Stimulated activated effector memory CD8-positive, alpha-beta T cell treated with anti-CD3 and anti-CD28 coated beads, Interleukin-12 subunit alpha, Interleukin-12 subunit beta, amount 100 ng/mL, for 72 hours (primary cell): ENCODE data around the gene SLC6A4.
A peak's percentile ranks its signal among the peaks of the same experiment; 100 is the strongest.
"Not testable (repeated sequence)": the region's sequence is repeated elsewhere in the genome, so short reads cannot be mapped to it uniquely, and the experiment has no call there.

Experiments used
- ATAC-seq: fragments of 150-1000 bp; cut with Tn5 transposase; 2 replicates; pipeline ENCODE4 v1.10.0; 2021
- DNase-seq, 2 donors: peaks; one replicate each; pipeline ENCODE4 v3.0.0; 2021 to 2022; ENCODE audit warnings: low spot score in 2 of 2
- H3K27ac Mint-ChIP-seq: one replicate; pipeline ENCODE4 v1.8.0; 2022; ENCODE audit warnings: mild to moderate bottlenecking, mixed read lengths
- H3K36me3 Mint-ChIP-seq: one replicate; pipeline ENCODE4 v1.8.0; 2022; ENCODE audit warnings: mild to moderate bottlenecking, mixed read lengths
- H3K4me1 Mint-ChIP-seq: one replicate; pipeline ENCODE4 v1.8.0; 2022; ENCODE audit warnings: mixed read lengths
- H3K4me3 Mint-ChIP-seq: one replicate; pipeline ENCODE4 v1.8.0; 2022; ENCODE audit warnings: mild to moderate bottlenecking, mixed read lengths
- H3K9me3 Mint-ChIP-seq: one replicate; pipeline ENCODE4 v1.8.0; 2022; ENCODE audit warnings: mixed read lengths

The SLC6A4 gene

DNA sequence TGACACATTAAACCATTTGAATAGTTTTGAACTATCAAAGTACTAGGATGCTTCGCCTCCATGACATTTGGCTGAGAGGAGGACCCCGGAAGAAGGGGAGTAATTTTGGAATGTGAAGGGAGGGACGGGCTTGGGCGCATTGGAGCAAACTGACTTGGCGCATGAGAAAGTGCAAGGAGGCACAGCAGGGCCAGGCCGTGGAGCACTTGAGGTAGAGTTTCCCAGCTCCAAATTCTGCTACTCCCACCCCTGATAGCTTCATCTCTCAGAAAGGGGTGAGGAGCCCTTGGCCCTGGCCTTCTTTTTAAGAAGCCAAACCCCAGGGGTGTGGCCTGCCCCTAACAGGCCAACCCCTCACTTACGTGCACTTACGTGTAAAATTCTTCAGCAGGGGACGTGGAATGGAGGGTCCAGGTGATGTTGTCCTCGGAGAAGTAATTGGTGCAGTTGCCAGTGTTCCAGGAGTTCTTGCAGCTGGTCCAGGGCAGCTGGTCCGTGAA, 17.7 kb downstream of the SLC6A4 start:
- H3K36me3 Mint-ChIP-seq: no peaks in the 10 kb centered on the region
- no peaks in the 10 kb centered on the region for H3K4me1 Mint-ChIP-seq
- H3K9me3 Mint-ChIP-seq: no peaks in the 10 kb centered on the region
- no peak overlapping the region for H3K4me3 Mint-ChIP-seq
- ATAC-seq (no peak), DNase-seq (no peak)
- no peak overlapping the region for H3K27ac Mint-ChIP-seq

DNA sequence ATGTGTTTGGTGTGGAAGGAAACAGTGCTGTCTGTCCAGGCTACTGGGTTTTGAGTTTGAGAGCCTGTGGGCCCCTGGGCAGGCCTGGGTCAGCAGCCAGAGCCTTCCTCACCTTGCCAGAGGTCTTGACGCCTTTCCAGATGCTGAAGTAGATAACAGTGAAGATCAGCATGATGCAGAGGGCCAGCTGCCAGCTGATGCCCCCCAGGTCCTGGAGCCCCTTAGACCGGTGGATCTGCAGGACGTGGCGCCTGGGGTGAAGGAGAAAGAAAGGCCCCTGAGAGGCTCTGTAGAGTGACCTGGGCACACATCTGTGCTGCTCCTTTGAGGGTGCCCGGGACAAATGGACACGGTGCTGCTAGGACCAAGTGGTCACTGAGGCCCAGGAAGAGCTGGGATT, 18.4 kb downstream of the SLC6A4 start:
- no peak for ATAC-seq
- Mint-ChIP-seq H3K27ac (no peak overlapping the region), H3K4me1 (peaks cover 6% of the 10 kb centered on the region), H3K4me3 (no peak overlapping the region), H3K36me3 (no peaks in the 10 kb centered on the region), H3K9me3 (no peaks in the 10 kb centered on the region)
- DNase-seq: no peak

DNA sequence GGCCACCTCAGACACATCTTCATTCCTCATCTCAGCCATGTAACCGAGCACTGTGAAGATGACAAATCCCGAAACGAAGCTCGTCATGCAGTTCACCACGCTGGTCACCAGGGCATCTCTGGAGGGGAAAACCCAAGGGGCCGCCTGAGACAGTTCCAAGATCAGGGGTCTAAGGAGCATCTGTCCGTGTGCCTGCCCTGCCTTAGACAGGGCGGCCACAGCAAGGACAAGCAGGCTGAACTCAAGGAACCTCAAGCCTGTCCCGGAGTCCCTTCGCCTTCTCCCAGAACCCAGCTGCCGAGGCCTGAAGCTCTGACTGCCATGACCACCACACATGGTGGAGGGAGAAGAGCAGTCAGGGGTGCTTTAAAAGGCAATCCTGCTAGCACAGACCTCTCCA, 22.7 kb downstream of the SLC6A4 start:
- DNase-seq: peak in 1 of 2 donors; percentile 72
- no peaks in the 10 kb centered on the region for H3K36me3 Mint-ChIP-seq
- H3K4me3 Mint-ChIP-seq: no peak overlapping the region
- H3K9me3 Mint-ChIP-seq: no peaks in the 10 kb centered on the region
- H3K27ac Mint-ChIP-seq: peak overlapping the region; percentile 30
- H3K4me1 Mint-ChIP-seq: peaks cover 18% of the 10 kb centered on the region
- peak; percentile 90 for ATAC-seq

DNA sequence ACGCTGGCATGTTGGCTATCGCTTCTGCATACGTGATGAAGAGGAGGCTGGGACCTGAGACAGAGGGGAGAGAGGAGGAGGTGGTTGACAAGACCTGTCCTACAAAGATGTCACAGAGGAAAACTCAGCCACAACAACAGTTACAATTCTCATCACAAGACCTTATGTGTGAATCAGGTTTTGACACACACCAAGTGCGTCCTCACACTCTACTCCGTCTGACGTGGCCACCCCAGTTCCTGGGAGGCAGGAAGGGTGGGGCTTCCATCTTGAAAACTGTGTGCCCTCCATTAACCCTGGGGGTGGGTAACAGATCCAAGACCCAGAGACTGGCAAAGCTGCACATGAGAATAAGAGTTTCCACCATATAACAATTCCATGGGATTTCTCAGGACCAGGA, 24.1 kb downstream of the SLC6A4 start:
- Mint-ChIP-seq H3K4me3 (no peak overlapping the region), H3K4me1 (peaks cover 18% of the 10 kb centered on the region)

DNA sequence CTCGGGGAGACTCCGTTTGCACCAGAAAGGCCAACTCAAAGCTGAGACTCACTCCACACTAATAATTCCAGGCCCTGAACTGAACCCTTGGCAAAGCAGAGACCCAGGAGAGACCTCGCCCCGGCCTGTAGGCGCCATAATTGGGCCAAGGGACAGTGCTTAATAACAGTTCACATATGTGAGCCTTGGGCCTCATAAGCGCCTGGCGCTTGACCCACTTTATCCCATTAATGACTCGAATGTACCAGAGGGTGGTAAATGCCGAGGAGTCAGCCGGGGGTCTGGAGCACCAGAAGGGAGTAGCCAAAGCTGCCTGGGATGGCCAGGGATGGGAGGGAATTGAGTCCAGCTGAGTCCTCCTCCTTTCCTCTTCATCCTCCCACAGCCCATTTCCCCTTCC, 24.6 kb downstream of the SLC6A4 start:
- ATAC-seq (no peak), DNase-seq (no peak)
- Mint-ChIP-seq H3K27ac (peak overlapping the region; percentile 30), H3K9me3 (no peaks in the 10 kb centered on the region), H3K36me3 (no peaks in the 10 kb centered on the region), H3K4me1 (peaks cover 18% of the 10 kb centered on the region), H3K4me3 (no peak overlapping the region)

More for the DNA sequence above, 24.1 kb downstream of the SLC6A4 start:
- H3K9me3 Mint-ChIP-seq: no peaks in the 10 kb centered on the region
- ATAC-seq (peak; percentile 80), DNase-seq (peak in 1 of 2 donors; percentile 61)
- no peaks in the 10 kb centered on the region for H3K36me3 Mint-ChIP-seq
- peak overlapping the region; percentile 30 for H3K27ac Mint-ChIP-seq

DNA sequence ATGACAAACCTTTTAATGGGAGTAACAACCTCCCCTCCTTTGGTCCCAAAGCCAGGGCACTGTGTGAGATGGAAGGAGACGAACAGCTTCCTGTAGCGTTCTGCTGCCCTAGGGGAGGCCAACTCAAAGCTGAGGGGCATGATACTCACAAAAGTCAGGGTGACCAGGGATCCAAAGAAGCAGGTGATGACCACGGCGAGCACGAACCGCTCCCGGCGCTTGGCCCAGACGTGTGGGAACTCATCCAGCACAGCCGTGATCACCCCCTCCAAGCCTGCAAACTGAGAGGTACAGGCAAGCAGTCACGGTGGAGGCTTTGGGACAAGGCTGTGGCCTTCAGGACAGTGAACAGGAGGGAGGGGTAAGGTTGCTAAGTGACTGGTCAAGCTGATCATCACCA, 25.1 kb downstream of the SLC6A4 start:
- Mint-ChIP-seq H3K36me3 (no peaks in the 10 kb centered on the region), H3K4me3 (no peak overlapping the region), H3K9me3 (no peaks in the 10 kb centered on the region), H3K4me1 (peaks cover 18% of the 10 kb centered on the region), H3K27ac (peak overlapping the region; percentile 30)
- DNase-seq: no peak
- ATAC-seq: no peak

DNA sequence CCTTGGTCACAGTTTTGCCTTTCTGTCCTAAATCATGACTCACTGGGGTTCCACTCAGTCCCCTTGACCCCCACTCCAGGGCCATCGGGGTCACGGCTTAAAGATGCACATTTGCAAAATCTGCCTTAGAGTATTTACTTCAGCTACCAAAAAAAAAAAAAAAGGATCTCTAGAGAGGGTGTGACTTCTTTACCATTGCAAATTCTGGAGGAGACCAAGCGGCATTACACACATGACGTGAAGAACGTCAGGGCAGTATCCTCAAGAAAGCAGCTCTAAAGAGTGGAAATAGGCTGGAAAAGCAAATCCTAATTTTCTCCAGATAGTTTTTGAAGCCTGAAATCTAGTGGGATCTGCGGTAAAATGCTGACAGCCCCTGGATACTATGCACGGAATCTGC, 25.6 kb downstream of the SLC6A4 start:
- DNase-seq (no peak), ATAC-seq (no peak)
- H3K27ac Mint-ChIP-seq: no peak overlapping the region
- H3K36me3 Mint-ChIP-seq: no peaks in the 10 kb centered on the region
- H3K9me3 Mint-ChIP-seq: no peaks in the 10 kb centered on the region
- H3K4me3 Mint-ChIP-seq: no peak overlapping the region
- peaks cover 18% of the 10 kb centered on the region for H3K4me1 Mint-ChIP-seq

DNA sequence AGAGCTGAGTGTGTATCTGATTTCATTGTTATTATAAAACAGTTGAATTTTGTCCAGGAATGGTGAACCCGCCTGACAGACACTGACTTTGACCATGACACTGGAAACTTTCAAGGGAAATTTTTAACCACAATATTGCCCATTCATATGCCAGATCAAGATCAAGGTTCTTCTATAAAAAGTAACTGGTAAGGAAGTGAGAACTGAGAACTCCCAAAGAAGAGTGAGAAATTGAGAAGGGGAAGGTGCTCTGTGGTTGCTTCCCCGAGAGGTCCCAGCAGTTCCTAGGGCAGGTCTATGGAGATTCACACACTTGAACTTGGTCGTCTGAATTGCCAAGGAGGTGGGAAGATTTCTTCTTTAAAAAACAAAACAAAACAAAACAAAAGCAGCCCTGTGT, 27.3 kb downstream of the SLC6A4 start:
- no peaks in the 10 kb centered on the region for H3K36me3 Mint-ChIP-seq
- ATAC-seq (no peak), DNase-seq (no peak)
- no peak overlapping the region for H3K4me3 Mint-ChIP-seq
- no peak overlapping the region for H3K27ac Mint-ChIP-seq
- H3K4me1 Mint-ChIP-seq: peaks cover 18% of the 10 kb centered on the region
- H3K9me3 Mint-ChIP-seq: no peaks in the 10 kb centered on the region

DNA sequence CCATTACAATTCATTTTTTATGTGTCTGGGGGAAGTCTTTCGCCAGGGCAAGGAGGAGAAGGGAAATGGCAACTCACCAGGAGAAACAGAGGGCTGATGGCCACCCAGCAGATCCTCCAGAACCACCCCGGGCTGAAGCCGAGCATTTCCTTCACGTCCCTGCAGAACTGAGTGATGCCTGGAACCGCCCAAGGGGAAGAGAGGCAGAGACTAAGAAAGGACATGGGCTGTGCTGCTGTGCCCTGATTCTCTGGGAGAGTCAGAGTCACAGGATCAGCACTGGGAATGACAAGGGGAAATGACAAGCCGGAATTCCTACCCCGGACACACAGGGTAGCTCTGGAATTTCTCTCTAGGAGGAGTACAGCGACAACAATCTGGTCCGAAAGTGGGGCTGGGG, 27.8 kb downstream of the SLC6A4 start:
- Mint-ChIP-seq H3K9me3 (no peaks in the 10 kb centered on the region), H3K4me3 (no peak overlapping the region)

DNA sequence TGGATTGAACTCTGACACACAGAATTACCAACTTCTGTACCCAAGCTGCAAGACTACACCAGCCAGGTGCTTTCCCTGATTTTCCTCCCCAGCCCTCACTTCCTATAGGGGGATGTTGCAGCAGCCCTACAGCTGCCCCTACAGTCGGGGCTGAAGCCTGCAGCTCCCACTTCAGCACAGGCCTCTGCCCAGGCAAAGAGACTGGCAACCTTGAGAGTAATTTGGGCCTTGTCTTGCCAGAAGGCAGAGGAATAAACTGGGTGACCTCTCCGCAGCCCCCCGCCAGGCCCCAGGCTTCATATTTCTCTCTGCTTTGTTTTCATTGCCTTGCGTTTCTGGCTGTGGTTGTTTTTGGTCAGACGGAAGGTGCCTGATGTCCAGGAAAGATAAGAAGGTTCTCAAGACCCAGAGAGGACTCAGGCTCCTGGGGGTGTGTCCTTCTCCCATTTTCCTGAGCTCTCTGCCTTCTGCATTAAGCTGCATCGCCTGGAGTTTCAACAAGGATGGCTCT, 32.0 kb downstream of the SLC6A4 start:
- no peak for DNase-seq
- Mint-ChIP-seq H3K4me3 (no peak overlapping the region), H3K4me1 (no peaks in the 10 kb centered on the region), H3K27ac (no peak overlapping the region), H3K9me3 (no peaks in the 10 kb centered on the region), H3K36me3 (no peaks in the 10 kb centered on the region)
- ATAC-seq: no peak

More for the DNA sequence above, 27.8 kb downstream of the SLC6A4 start:
- Mint-ChIP-seq H3K36me3 (no peaks in the 10 kb centered on the region), H3K27ac (no peak overlapping the region), H3K4me1 (peaks cover 18% of the 10 kb centered on the region)
- DNase-seq: no peak
- no peak for ATAC-seq

DNA sequence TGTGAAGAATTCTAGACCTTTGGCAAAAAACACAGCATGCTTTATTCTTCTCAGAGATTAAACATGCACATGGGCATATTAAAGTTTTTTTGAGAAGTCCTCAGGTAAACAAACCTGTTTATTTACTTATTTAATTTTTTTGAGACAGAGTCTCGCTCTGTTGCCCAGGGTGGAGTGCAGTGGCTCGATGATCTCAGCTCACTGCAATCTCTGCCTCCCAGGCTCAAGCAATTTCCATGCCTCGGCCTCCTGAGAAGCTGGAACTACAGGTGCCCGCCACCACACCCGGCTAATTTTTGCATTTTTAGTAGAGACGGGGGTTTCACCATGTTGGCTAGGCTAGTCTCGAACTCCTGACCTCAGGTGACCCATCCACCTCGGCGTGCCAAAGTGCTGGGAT, 34.8 kb downstream of the SLC6A4 start:
- H3K4me3 Mint-ChIP-seq, H3K36me3 Mint-ChIP-seq, ATAC-seq, H3K27ac Mint-ChIP-seq, DNase-seq, H3K4me1 Mint-ChIP-seq, H3K9me3 Mint-ChIP-seq: not testable (repeated sequence)

DNA sequence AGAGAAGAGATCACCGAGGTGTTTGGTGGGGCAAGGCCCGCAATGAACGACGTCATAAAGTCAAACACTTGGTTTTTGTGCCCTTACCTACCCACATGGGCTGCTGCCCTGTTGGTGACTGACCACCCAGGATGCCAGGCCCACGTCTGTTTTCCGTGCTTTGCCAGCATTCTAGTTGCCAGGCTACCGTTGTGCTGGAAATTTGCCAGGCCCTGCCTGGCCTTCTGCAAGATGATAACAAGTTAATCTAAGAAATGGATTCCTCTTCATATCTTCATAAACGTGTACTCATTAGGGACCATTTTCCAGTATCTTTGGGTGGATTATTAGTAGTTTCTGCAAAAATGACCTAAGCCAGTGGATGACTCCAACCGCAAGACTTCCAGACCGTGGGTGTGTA, 35.4 kb downstream of the SLC6A4 start:
- Mint-ChIP-seq H3K4me3 (no peak overlapping the region), H3K36me3 (no peaks in the 10 kb centered on the region), H3K27ac (no peak overlapping the region), H3K9me3 (no peaks in the 10 kb centered on the region), H3K4me1 (no peaks in the 10 kb centered on the region)
- DNase-seq (no peak), ATAC-seq (no peak)

DNA sequence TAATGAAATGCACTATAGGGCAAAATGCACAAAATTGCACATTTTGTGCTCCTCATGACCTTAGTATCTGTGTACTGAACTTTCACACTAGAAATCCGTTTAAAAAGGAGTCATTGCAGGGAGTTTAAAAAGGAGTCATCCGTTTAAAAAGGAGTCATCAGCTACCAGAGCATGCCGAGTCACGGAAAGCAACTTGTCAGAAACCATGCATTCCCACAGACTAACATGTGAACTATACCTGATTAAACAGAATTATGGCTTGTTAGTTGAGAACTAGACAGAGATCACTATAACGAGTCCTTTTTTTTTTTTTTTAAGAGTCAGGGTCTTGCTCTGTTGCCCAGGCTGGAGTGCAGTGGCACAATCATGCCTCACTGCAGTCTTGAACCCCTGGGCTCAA, 35.9 kb downstream of the SLC6A4 start:
- no peak for ATAC-seq
- H3K4me3 Mint-ChIP-seq: no peak overlapping the region

DNA sequence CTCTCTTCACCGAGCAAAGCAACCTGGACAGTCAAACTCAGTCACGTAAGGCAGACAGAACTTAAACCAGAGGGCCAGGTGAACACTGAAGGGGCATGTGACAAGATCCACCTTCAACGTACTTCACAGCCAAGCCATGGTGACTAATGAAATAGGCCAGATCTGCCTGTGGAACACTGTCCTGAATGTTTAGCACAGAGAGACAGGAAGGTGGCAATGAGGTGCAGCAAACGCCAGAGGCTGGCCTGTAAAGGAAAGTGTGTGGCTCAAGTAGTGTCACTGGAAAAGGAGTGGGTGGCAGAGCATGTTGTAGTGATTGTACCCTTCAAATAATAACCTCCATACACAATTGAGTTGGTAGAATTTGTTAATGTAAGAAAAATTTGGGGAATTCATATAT, 38.1 kb downstream of the SLC6A4 start:
- no peaks in the 10 kb centered on the region for H3K4me1 Mint-ChIP-seq

More for the DNA sequence above, 35.9 kb downstream of the SLC6A4 start:
- no peaks in the 10 kb centered on the region for H3K4me1 Mint-ChIP-seq
- no peaks in the 10 kb centered on the region for H3K36me3 Mint-ChIP-seq
- no peaks in the 10 kb centered on the region for H3K9me3 Mint-ChIP-seq
- DNase-seq: no peak
- no peak overlapping the region for H3K27ac Mint-ChIP-seq

DNA sequence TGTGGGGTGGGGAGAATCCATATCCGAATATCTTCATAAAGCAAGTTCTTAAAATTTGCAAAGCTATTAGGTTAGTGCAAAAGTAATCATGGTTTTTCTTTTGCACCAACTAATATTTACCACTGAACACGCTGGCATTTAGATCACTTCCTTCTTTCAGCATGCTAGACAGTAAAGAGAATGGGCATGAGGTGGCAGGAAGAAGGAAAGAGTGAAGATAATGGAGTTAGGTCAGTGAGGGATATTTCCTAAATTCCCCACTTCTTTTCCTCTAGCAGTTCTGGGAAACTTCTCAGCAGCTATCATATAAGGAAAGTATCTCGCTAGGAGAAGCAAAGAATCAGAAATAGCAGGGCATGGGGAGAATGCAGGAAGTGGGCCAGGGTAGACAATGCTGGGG, 39.0 kb downstream of the SLC6A4 start:
- no peak for ATAC-seq
- peak overlapping the region; percentile 13 for H3K27ac Mint-ChIP-seq
- no peaks in the 10 kb centered on the region for H3K4me1 Mint-ChIP-seq
- H3K4me3 Mint-ChIP-seq: no peak overlapping the region
- no peak for DNase-seq
- no peaks in the 10 kb centered on the region for H3K36me3 Mint-ChIP-seq
- H3K9me3 Mint-ChIP-seq: no peaks in the 10 kb centered on the region

More for the DNA sequence above, 38.1 kb downstream of the SLC6A4 start:
- no peak for DNase-seq
- Mint-ChIP-seq H3K4me3 (no peak overlapping the region), H3K36me3 (no peaks in the 10 kb centered on the region), H3K27ac (no peak overlapping the region), H3K9me3 (no peaks in the 10 kb centered on the region)
- ATAC-seq: no peak

DNA sequence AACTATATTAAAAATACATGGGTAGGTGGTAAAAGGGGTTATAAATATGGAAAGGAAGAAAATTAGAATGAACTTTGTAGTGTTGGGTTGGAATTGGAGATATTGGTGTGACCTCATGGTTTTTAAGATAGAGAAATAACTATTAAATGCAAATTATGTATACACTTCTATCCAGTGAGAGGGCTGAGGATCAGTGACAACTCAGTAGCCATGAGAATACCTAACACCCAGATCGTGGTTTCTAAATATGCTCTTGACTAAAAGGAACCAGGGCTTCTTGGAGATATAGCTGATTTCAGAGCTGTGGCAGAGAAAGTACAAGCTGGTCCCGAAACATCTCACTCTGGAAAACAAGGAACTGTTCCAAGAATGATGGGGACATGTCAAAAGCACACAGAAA, 44.4 kb downstream of the SLC6A4 start:
- peaks cover 19% of the 10 kb centered on the region for H3K36me3 Mint-ChIP-seq
- peak overlapping the region; percentile 57 for H3K27ac Mint-ChIP-seq
- no peak for ATAC-seq
- H3K4me3 Mint-ChIP-seq: no peak overlapping the region
- DNase-seq: no peak
- H3K9me3 Mint-ChIP-seq: no peaks in the 10 kb centered on the region
- H3K4me1 Mint-ChIP-seq: peaks cover 7% of the 10 kb centered on the region
